Cerebellar nuclear complex (tissue), 1 donor: Measurements from ENCODE around the gene MACROD2.

Source experiments
- DNase-seq, 2 experiments: peaks; one replicate each; lab custom pipeline; 2025; lab: John Stamatoyannopoulos, UW

Gene MACROD2

DNA sequence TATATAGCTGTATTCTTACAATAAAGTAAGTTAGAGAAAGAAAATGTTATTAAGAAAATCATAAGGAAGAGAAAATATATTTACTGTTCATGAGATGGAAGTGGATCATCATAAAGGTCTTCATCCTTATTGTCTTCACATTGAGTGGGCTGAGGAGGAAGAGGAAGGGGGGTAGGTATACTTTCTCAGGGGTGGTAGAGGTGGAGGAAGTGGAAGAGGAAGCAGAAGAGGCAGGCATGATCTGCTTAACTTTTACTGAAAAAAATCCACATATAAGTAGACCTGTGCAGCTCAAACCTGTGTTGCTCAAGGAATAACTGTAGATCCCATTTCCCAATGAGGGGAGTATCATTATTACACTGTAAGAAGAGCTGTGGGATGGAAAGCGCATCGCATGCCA, 1863.7 kb downstream of the MACROD2 start:
- no peak for DNase-seq

GRCh38 chr20:15860850-15861249, 1865.5 kb downstream of the MACROD2 start:
- no peak for DNase-seq

GRCh38 chr20:15862178-15862577, 1866.9 kb downstream of the MACROD2 start:
- no peak for DNase-seq

DNA sequence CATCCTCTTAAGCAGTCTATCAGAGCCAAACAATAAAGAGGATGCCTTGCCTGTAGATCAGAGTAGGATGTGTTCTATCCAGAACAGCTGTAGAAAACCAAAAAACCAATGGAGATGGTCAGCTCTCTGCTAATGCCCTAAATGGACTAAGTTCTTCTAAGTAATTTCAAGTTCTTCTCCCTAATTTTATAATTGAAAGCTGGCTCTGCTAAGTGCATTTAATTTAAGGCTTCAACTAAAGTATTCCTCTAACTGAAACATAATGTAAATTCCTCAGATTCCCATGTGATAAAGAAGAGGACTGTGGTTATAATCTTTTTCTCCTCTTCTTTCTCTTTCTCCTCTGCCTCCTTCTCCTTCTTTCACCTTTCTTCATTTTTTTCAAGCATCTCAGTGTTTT, 1868.4 kb downstream of the MACROD2 start:
- no peak for DNase-seq

DNA sequence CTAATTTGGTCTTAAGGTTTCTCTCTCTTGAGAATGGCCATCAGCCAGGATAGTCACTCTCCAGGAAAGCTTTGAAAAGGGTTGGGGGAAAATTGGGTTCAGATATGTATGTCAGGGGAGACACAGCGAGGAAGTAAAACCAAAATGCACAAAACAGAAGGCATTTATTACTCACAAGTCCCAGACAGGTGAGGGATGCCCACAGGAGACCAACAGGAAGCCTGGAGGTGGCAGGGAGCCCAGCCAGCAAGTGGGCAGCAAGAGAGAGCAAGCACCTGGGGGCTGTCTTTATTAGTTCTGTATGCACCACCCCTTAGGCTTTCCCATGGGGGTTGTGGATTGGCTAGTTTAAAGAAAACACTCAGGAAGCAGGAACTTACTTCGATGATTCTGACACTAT, 1870.2 kb downstream of the MACROD2 start:
- DNase-seq: no peak

DNA sequence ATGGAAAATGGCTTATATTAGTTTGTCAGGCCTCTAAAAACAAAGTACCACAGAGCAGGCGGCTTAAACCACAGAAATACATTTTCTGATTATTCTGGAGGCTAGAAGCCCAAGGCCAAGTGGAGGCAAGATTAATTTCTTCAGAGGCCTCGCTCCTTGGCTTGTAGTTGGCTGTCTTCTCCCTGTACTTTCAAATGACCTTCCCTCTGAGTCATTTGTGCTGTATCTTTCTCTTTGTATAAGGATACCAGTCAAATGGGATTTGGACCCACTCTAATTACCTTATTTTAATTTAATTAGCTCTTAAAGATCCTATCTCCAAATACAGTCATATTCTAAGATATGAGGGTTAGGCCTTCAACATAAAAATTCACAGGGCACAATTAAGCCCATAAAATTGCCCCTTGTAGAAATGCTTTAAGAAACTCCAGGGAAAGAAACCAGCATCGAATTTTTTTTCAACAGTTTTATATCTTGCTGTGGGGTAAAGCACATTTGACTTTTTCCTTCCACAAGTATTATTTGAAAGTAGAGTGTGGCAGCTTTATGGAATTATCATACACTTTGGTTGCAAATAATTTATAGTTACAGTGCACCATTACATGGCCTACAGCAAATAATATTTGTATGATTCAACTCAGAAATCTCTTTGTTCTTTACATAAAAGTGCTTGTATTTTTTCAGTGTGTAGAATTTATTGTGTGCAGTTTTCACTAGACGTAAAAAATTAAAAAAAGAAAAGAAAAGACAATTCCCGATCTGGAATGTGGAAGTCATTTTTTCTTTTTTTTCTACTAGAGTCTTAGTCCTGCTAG, 1871.8 kb downstream of the MACROD2 start:
- no peak for DNase-seq

DNA sequence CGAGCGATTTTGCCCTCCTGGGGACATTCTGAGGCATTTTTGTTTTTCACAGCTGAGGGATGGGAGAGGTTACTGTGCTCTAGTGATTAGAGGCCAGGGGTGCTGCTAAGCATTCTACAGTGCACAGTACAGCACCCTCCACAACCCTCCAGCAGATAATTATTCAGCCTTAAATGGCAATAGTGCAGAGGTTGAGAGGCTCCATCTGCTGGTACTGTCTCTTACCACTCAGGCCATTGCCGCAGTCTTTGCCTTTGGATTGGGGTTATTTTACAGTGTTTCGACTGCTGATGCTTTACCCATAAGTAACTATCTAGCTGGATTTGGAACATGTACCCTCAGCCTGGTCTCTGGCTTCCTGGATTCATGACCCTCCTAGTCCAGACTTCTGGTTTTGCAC, 1872.6 kb downstream of the MACROD2 start:
- DNase-seq: no peak

DNA sequence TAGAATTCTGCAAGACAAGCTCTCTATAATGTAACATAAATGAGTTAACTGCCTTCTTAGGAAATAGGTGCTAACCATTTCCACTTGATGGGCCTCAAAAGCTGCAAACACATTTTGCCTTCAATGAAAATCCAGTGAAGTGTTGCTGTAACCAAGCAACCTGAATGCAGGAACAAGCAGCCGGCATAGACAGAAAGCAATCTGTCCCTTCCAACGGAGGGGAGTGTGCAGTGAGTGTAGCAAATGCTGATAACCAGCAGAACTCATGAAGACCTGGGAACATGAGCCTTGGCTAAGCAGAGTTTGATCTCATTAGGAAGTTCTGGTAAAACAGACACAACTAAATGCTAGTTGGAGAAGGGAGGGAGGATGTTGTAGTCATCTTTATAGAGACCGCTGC, 1880.1 kb downstream of the MACROD2 start:
- no peak for DNase-seq

- DNase-seq: no peak
These were observed 1887.2 kb downstream of the MACROD2 start for GRCh38 chr20:15882553-15882952.

DNA sequence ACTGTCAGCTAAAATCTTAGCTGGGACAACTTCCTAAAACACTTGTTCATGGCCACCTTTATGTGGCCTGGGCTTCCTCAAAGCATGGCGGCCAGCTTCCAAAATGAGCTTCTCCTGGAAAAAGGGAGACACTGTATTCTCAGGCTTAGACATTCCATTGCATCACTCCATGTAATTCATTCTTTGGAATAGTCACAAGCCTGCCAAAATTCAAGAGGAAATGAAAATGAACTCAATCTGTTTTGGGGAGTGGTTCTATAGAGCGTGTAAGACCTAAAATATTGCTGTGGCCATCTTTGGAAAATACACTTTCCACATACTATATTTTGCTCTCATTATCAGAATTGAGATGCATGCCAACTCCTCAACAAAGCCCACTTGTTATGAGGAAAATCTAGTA, 1890.9 kb downstream of the MACROD2 start:
- no peak for DNase-seq

GRCh38 chr20:15887387-15887786, 1892.1 kb downstream of the MACROD2 start:
- no peak for DNase-seq

DNA sequence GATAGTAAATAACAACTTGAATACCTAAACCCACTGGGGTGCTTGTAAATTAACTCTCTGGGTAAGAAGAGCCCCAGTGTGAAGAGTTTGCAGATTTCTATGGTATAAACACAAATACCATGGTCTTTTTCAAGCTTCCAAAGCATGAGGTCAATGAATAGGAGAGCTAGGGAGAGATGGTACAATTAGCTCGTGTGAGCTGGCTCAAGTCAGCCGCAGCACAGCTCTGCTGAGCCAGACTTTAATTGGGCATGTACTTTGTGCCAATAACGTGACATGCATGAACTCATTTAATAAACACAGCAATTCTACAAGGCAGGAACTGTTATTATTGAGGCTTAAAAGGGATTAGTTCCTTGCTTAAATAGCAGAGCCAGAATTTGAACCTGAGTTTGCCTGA, 1893.7 kb downstream of the MACROD2 start:
- no peak for DNase-seq

DNA sequence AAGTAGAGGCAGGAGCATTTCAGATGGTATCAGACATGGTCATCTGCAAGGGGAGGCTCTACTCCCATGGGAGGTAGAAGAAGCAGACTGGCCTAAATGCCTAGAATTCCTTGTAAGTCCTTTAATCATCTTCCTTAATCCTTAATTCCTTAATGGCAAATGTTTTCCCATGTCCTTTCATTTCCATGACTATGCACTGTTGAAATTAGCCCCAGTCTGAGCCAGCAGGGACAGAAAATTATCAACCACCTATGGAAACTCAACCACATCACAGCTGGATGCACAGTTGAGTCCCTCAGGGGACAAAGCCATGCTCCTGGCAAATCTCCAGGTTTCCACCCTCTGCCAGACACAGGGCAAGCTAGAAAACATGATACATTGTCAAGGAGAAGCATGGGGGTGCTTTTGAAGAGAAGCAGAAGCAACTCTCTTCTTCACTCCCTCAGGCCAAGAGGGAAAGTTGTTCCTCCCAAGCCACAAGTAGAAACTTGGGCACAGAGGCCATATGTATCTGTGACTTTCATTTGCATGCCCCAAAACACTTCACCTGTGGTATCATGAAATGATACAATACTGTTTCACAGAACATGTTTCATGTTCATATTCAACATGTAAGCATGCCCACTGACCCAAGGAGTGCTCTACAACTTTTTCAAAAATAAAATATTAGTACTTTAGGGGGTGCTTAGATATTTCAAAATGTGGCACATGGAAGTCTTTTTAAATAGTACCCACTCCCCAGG, 1894.4 kb downstream of the MACROD2 start:
- DNase-seq: no peak

GRCh38 chr20:15890407-15890982, 1895.2 kb downstream of the MACROD2 start:
- DNase-seq: no peak

DNA sequence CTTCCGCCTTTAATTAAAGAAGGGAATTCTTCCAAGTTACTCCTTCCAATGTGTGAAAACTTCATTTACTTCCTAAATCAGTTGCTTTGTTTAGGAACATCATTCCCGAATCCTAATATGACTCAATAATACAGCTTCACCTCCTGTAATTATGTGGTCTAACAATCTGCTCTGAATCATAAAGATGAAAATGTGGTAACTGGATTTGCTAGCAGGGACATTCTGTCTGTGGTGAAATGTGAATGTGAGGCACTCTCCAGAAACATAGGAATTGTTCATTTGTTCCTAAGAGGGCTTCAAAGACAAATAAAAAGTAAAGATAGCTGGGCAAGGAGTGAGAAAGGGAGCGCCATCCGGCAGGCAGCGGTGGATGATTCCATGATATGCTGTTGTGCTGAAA, 1899.8 kb downstream of the MACROD2 start:
- DNase-seq: no peak

- no peak for DNase-seq
These were observed 1900.3 kb downstream of the MACROD2 start for GRCh38 chr20:15895560-15896084.

DNA sequence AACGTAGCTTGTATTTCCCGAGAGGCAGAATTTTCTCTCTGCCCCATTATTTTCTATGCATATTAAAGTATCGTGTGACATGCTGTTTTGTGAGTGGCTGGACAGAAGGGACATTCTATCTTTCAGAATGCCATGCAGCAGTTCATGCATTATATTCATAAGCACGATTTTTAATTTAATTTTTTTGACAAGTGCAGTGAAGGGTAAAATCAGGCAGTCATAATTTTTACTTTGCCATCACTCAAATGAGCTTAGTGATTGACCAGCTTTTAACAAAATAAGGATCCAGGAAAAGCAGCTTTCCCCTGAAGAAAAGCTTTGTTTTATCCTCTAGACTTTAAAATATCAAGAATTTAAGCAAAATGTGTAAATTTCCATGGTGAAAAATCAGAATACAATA, 1904.7 kb downstream of the MACROD2 start:
- no peak for DNase-seq

DNA sequence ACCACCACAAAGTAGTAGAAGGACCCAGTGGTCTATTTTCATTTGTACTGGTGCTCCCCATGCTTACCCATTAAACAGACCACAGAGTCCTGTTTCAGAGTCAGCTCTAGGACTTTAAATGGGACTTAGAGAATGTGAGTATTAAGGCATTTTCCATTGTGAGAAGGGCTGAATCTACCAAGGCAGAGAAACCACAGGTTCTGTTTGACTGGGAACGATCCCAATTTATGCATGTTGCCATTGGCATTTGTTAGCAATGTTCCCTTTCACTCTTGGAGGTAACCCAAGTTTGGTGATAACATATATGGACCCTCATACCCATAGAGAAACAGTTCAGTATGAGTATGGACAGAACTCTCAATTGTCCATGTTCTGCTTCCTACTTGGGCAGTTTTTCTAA, 1905.1 kb downstream of the MACROD2 start:
- no peak for DNase-seq

DNA sequence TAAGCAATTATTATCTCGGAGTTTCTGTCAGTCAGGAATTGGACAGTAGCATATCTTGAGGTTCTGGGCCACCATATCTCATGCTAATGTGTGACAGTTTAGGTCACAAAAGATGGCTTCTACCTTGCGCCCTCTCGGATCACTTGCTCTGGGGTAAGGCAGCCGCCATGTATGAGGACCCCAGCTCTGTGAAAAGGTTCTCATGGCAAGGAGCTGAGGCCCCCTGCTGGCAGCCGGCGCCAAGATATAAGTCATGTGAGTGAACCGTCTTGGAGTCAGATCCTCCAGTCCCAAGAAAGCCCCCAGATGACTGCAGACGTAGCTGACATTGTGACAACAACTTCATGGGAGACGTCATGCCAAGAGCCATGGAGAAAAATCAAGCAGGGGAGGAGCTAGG, 1907.2 kb downstream of the MACROD2 start:
- no peak for DNase-seq

- DNase-seq: no peak
These were observed 1910.3 kb downstream of the MACROD2 start for GRCh38 chr20:15905661-15906060.

GRCh38 chr20:15909995-15910394, 1914.7 kb downstream of the MACROD2 start:
- no peak for DNase-seq

GRCh38 chr20:15911581-15911980, 1916.3 kb downstream of the MACROD2 start:
- DNase-seq: no peak
